Measurements from ENCODE around the gene KRT75. TPM values are rescaled to one million over a fixed set of nuclear protein-coding genes. Genes with fewer than 3 reads are reported as not detected.

The KRT75 gene
- total RNA-seq (not detected), polyA plus RNA-seq (not detected)
- long read RNA-seq, donor 1 = 0 reads
- long read RNA-seq, donor 2 = 0 reads
- long read RNA-seq, donor 3 = 0 reads

GRCh38 chr12:52434081-52434733 is at the start of gene KRT75:
KRT75 (minus strand) TSS chr12:52434371; CDS start chr12:52434304, 67 bp downstream.
- no peak for DNase-seq
- intact Hi-C loops (cut with DNase I) = no loop called here
- WGBS, 2 donors = 85 to 86% methylated on average over 20 of the region's 20 CpGs
- Histone ChIP-seq H3K4me3 (no peak within 1 kb of the TSS), H3K9me3 (no peaks in the 10 kb centered on the region), H3K4me1 (peaks cover 0 to 4% (median 0%) of the 10 kb centered on the region in 9 donors), H3K36me3 (no peaks in the 10 kb centered on the region), H3K27ac (no peak within 1 kb of the TSS), H3K27me3 (peaks cover 0 to 49% (median 34%) of the 10 kb centered on the region in 7 donors)
- no peak for TF ChIP-seq CTCF (IDR thresholded peaks at IDR 0.05)
- ATAC-seq = no peak

- peaks cover 0 to 14% (median 0%) of the 10 kb centered on the region in 11 donors for H3K9me3 ChIP-seq
- intact Hi-C loops (cut with DNase I) = no loop called here
- H3K4me1 ChIP-seq = no peaks in the 10 kb centered on the region
- 53 to 64% methylated on average over 3 of the region's 3 CpGs for WGBS, 2 donors
- H3K27ac ChIP-seq = no peak overlapping the region
- ATAC-seq (no peak), DNase-seq (no peak)
- peaks cover 0 to 38% (median 6%) of the 10 kb centered on the region in 7 donors for H3K27me3 ChIP-seq
- H3K4me3 ChIP-seq = no peak overlapping the region
- H3K36me3 ChIP-seq = no peaks in the 10 kb centered on the region
- TF ChIP-seq CTCF (IDR thresholded peaks at IDR 0.05) = no peak
Observed at GRCh38 chr12:52480073-52480472, 45.9 kb upstream of the KRT75 start.

DNA sequence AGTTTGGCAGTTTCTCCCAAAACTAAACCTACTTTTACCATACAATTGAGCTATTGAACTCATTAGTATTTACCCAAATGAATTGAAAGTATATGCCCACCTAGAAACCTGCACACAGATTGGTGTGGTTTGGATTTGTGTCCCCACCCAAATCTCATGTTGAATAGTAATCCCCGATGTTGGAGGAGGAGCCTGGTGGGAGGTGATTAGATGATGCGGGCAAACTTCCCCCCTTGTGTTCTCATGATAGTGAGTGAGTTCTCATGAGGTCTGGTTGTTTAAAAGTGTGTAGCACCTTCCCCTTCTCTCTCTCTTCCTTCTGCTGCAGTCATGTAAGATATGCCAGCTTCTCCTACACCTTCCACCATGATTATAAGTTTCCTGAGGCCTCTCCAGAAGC is 43.5 kb upstream of the KRT75 start:
- no peak for ATAC-seq
- H3K4me3 ChIP-seq = no peak overlapping the region
- intact Hi-C loops (cut with DNase I) = no loop called here
- H3K27me3 ChIP-seq = peaks cover 0 to 15% (median 0%) of the 10 kb centered on the region in 7 donors
- no peak overlapping the region for H3K27ac ChIP-seq
- 60 to 70% methylated on average over 2 of the region's 2 CpGs for WGBS, 2 donors
- no peak for DNase-seq
- no peak for TF ChIP-seq CTCF (IDR thresholded peaks at IDR 0.05)
- no peaks in the 10 kb centered on the region for H3K4me1 ChIP-seq
- peaks cover 0 to 4% (median 0%) of the 10 kb centered on the region in 11 donors for H3K9me3 ChIP-seq
- H3K36me3 ChIP-seq = no peaks in the 10 kb centered on the region

GRCh38 chr12:52474212-52474611 is 40.0 kb upstream of the KRT75 start:
- Histone ChIP-seq H3K4me3 (no peak overlapping the region), H3K27ac (no peak overlapping the region), H3K9me3 (peaks cover 0 to 4% (median 0%) of the 10 kb centered on the region in 11 donors), H3K36me3 (no peaks in the 10 kb centered on the region), H3K27me3 (peaks cover 0 to 11% (median 0%) of the 10 kb centered on the region in 7 donors), H3K4me1 (no peaks in the 10 kb centered on the region)
- 90 to 95% methylated on average over 2 of the region's 2 CpGs for WGBS, 2 donors
- ATAC-seq (no peak), DNase-seq (no peak)
- intact Hi-C loops (cut with DNase I) = no loop called here
- TF ChIP-seq CTCF (IDR thresholded peaks at IDR 0.05) = no peak
